ENCODE measurements around the gene FABP2.
"Not testable (repeated sequence)": the region's sequence is repeated elsewhere in the genome, so short reads cannot be mapped to it uniquely, and the experiment has no call there.

FABP2 gene

DNA sequence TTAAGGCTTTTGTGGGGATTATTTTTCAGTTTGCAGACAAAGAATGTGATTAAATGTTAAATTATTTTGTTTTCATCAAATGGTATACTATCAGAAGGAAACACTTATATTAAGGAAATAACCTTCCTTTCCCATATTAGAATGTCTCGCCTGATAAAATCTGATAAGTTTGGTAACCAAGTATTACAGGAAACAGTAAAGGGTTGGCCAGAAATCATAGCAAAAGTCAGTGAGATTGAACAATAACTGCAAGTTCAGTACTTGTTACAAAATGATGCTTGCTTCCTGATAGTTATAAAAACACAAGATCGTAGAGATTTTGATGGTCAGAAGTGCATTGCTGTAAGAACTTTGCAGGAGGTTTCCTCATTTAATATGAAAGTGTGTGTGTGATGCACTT, 40.5 kb downstream of the FABP2 start:
- TF ChIP-seq, protein P1, sequence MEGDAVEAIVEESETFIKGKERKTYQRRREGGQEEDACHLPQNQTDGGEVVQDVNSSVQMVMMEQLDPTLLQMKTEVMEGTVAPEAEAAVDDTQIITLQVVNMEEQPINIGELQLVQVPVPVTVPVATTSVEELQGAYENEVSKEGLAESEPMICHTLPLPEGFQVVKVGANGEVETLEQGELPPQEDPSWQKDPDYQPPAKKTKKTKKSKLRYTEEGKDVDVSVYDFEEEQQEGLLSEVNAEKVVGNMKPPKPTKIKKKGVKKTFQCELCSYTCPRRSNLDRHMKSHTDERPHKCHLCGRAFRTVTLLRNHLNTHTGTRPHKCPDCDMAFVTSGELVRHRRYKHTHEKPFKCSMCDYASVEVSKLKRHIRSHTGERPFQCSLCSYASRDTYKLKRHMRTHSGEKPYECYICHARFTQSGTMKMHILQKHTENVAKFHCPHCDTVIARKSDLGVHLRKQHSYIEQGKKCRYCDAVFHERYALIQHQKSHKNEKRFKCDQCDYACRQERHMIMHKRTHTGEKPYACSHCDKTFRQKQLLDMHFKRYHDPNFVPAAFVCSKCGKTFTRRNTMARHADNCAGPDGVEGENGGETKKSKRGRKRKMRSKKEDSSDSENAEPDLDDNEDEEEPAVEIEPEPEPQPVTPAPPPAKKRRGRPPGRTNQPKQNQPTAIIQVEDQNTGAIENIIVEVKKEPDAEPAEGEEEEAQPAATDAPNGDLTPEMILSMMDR (IDR thresholded peaks at IDR 0.05), result no peak
- no peak for TF ChIP-seq ZFX (IDR thresholded peaks at IDR 0.05; ENCODE audit: borderline replicate concordance)
- no peak overlapping the region for H3K27ac ChIP-seq

DNA sequence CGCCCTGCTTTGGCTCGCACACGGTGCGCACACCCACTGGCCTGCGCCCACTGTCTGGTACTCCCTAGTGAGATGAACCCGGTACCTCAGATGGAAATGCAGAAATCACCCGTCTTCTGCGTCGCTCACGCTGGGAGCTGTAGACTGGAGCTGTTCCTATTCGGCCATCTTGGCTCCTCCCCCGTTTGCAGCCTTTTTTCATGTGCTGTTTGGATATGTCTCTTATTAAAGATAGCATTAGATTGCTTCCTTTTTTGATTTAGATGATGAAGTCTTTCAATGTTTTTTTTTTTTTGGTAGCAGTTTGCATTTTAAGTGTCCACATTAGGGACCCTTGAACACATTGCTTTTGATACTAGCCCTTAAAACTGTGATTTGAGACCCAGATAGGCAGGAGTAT, 42.0 kb downstream of the FABP2 start:
- H3K27ac ChIP-seq, result not testable (repeated sequence)

DNA sequence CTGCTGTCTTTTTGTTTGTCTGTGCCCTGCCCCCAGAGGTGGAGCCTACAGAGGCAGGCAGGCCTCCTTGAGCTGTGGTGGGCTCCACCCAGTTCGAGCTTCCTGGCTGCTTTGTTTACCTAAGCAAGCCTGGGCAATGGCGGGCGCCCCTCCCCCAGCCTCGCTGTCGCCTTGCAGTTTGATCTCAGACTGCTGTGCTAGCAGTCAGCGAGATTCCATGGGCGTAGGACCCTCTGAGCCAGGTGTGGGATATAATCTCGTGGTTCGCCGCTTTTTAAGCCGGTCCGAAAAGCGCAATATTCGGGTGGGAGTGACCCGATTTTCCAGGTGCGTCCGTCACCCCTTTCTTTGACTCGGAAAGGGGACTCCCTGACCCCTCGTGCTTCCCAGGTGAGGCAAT, 42.4 kb downstream of the FABP2 start:
- H3K27ac ChIP-seq, result not testable (repeated sequence)

DNA sequence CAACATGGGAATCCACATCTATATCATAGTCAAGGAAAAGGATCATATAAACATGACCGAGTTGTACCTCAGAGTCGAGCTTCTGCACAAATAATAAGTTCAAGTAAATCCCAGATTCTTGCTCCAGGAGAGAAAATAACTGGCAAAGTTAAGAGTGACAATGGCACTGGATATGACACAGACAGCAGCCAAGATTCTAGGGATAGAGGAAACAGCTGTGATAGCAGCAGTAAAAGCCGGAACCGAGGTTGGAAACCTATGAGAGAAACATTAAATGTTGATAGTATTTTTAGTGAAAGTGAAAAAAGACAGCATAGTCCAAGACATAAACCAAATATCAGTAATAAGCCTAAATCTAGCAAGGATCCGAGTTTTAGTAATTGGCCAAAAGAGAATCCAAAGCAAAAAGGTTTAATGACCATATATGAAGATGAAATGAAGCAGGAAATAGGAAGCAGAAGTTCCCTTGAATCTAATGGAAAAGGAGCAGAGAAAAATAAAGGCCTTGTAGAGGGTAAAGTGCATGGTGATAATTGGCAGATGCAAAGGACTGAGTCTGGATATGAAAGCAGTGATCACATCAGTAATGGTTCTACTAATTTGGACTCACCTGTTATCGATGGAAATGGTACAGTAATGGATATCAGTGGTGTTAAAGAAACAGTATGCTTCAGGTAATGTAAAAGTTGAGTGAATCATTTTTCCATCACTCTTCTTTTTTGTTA, 50.4 kb downstream of the FABP2 start:
- H3K27ac ChIP-seq, result no peak overlapping the region
- TF ChIP-seq ZFX (IDR thresholded peaks at IDR 0.05; ENCODE audit: borderline replicate concordance), result no peak
- TF ChIP-seq, protein P1 (IDR thresholded peaks at IDR 0.05), result no peak

DNA sequence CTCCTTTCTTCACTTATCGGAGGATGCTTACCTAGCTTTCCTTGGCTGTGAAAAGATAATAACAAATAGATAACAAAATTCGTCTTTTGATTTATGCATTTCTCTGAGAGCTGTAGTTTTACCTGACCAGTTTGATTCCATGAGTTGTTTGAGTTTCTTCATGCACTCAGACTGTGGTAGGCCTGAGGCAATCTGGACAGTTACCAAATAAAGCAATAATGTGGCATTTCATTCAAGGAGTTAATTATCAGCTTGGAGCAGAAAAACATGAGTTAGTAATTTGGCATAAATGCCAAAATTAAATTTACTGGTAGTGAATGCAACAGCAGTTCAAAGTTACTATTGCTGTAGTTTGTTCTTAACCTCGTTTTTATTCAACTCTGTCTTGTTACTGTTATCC, 53.5 kb downstream of the FABP2 start:
- TF ChIP-seq ZFX (IDR thresholded peaks at IDR 0.05; ENCODE audit: borderline replicate concordance), result no peak
- TF ChIP-seq, protein P1 (IDR thresholded peaks at IDR 0.05), result no peak

More for the DNA sequence above, 53.5 kb downstream of the FABP2 start:
- peak overlapping the region; percentile 45 for H3K27ac ChIP-seq
